ENCODE data around the gene MAP1LC3B. TPM values are rescaled to one million over a fixed set of nuclear protein-coding genes. Genes with fewer than 3 reads are reported as not detected.
"Not testable (repeated sequence)": the region's sequence is repeated elsewhere in the genome, so short reads cannot be mapped to it uniquely, and the experiment has no call there.

MAP1LC3B gene
- total RNA-seq, 2 donors from 2014 or later = 18.5 to 22.8 TPM

- no peaks in the 10 kb centered on the region for H3K9me3 ChIP-seq
- H3K36me3 ChIP-seq (replicated peaks in 1 of 2; ENCODE audit: insufficient read depth in 1 of 2, low read depth in 2 of 2) = no peaks in the 10 kb centered on the region
- H3K4me3 ChIP-seq = no peak overlapping the region
- intact Hi-C loops (cut with DNase I) = no loop called here
- TF ChIP-seq POLR2A (IDR thresholded peaks at IDR 0.05) = no peak
- ATAC-seq (no peak), DNase-seq (no peak)
- H3K4me1 ChIP-seq = peaks cover 7% of the 10 kb centered on the region
- 83 to 85% methylated on average over 19 to 20 of the region's 20 CpGs for WGBS, 2 donors
- H3K27ac ChIP-seq = no peak overlapping the region
- no peaks in the 10 kb centered on the region for H3K27me3 ChIP-seq
Measured at GRCh38 chr16:87371261-87371866, 20.8 kb upstream of the MAP1LC3B start.

DNA sequence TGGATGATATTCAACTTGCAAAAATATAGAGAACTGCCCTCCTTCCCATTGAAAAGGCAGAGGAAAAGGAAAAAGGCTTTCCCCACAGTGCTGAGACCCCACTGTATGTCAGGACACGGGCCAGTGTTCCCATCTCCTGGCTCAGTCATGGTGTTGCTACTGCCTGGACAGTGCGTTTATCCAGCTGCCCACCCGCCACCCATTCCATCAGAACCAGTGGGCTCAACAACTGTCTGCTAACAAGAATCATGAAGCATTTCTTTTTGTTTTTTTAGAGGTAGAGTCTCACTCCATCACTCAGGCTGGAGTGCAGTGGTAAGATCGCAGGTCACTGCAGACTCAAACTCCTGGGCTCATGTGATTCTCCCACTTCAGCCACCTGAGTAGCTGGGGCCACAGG is 19.8 kb upstream of the MAP1LC3B start:
- peaks cover 14% of the 10 kb centered on the region for H3K4me1 ChIP-seq
- no peak overlapping the region for H3K4me3 ChIP-seq
- no peak overlapping the region for H3K27ac ChIP-seq
- DNase-seq (no peak), ATAC-seq (no peak)
- no peaks in the 10 kb centered on the region for H3K9me3 ChIP-seq
- 87 to 98% methylated on average over 4 of the region's 4 CpGs for WGBS, 2 donors
- intact Hi-C loops (cut with DNase I) = no loop called here
- no peaks in the 10 kb centered on the region for H3K27me3 ChIP-seq
- no peak for TF ChIP-seq POLR2A (IDR thresholded peaks at IDR 0.05)
- no peak for TF ChIP-seq CTCF (IDR thresholded peaks at IDR 0.05)
- no peaks in the 10 kb centered on the region for H3K36me3 ChIP-seq (replicated peaks in 1 of 2; ENCODE audit: insufficient read depth in 1 of 2, low read depth in 2 of 2)

GRCh38 chr16:87374313-87374712 is 17.8 kb upstream of the MAP1LC3B start:
- WGBS, 2 donors = 94 to 97% methylated on average over 13 of the region's 13 CpGs
- ATAC-seq = no peak
- DNase-seq = no peak
- Histone ChIP-seq H3K9me3 (no peaks in the 10 kb centered on the region), H3K27me3 (no peaks in the 10 kb centered on the region), H3K4me3 (no peak overlapping the region), H3K4me1 (peaks cover 19% of the 10 kb centered on the region), H3K27ac (no peak overlapping the region), H3K36me3 (replicated peaks in 1 of 2; ENCODE audit: insufficient read depth in 1 of 2, low read depth in 2 of 2) (no peaks in the 10 kb centered on the region)
- intact Hi-C loops (cut with DNase I) = no loop called here
- TF ChIP-seq CTCF (IDR thresholded peaks at IDR 0.05) (no peak), POLR2A (IDR thresholded peaks at IDR 0.05) (no peak)

DNA sequence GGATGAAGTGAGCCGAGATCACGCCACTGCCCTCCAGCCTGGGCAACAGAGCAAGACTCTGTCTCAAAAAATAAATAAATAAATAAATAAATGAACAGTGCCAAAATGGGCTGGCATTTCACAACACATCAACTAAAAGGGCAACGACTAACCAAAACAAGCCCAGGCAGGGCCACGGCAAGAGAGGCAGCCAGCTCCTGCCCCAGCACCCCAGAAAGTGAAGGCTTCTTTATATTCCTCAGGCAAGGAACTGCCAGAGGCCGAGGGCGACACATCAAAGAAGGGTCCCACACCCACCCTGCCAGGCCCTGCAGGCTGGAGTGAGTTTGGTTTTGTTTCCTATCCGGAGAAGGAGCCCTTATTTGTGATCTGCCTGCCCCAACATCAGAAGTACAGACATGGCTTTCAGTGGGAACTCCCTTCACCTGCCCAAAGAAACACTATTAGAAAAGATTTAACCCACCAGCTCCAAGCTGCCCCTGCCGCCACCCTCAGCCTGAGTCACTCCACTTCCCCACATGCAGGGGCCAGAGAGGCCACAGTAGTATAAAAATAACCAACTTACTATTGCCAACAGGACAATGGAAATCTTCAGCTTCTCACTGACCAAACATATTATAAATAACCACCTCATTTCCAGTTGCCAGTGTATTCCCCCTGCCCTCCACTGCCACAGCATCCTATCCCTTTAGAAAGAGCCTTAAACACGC is 16.6 kb upstream of the MAP1LC3B start:
- H3K27me3 ChIP-seq = no peaks in the 10 kb centered on the region
- TF ChIP-seq CTCF (IDR thresholded peaks at IDR 0.05) (no peak), POLR2A (IDR thresholded peaks at IDR 0.05) (no peak)
- DNase-seq = no peak
- peaks cover 28% of the 10 kb centered on the region for H3K4me1 ChIP-seq
- 75 to 83% methylated on average over 9 of the region's 9 CpGs for WGBS, 2 donors
- no peaks in the 10 kb centered on the region for H3K9me3 ChIP-seq
- intact Hi-C loops (cut with DNase I) = loop anchor here (5.0 kb wide), 1 partner anchor 53 kb away; no protein-coding TSS in a partner anchor
- ATAC-seq = no peak
- no peaks in the 10 kb centered on the region for H3K36me3 ChIP-seq (replicated peaks in 1 of 2; ENCODE audit: insufficient read depth in 1 of 2, low read depth in 2 of 2)
- H3K27ac ChIP-seq = peak overlapping the region in 1 of 4 donors; percentile 3
- no peak overlapping the region for H3K4me3 ChIP-seq

DNA sequence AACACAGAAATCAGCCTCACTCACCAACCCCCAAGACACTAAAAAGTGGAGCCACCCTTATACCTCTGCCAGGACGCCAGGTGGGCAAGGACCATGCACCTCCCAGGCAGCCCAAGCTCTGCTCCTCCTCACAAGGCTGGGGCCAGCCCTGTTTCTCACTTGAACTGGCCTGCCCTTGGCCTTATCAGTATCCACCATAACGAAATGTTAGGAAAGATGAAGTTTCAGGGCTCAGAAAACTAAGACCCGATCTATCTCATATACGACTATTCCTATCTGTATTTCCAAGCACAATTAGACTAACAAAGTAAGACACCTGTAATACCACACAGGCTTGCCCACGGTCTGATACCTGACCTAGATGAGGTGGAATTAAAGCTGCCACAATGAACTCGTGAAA is 15.5 kb upstream of the MAP1LC3B start:
- ATAC-seq (no peak), DNase-seq (no peak)
- no peak overlapping the region for H3K27ac ChIP-seq
- TF ChIP-seq CTCF (IDR thresholded peaks at IDR 0.05) (no peak), POLR2A (IDR thresholded peaks at IDR 0.05) (no peak)
- H3K27me3 ChIP-seq = no peaks in the 10 kb centered on the region
- no peaks in the 10 kb centered on the region for H3K9me3 ChIP-seq
- H3K36me3 ChIP-seq (replicated peaks in 1 of 2; ENCODE audit: insufficient read depth in 1 of 2, low read depth in 2 of 2) = no peaks in the 10 kb centered on the region
- H3K4me3 ChIP-seq = no peak overlapping the region
- intact Hi-C loops (cut with DNase I) = loop anchor here (5.0 kb wide), 1 partner anchor 54 kb away; no protein-coding TSS in a partner anchor
- H3K4me1 ChIP-seq = peaks cover 39% of the 10 kb centered on the region
- 63 to 69% methylated on average over 6 of the region's 6 CpGs for WGBS, 2 donors

GRCh38 chr16:87379312-87379752 is 12.8 kb upstream of the MAP1LC3B start:
- intact Hi-C loops (cut with DNase I) = loop anchor here (5.0 kb wide), 1 partner anchor 57 kb away; no protein-coding TSS in a partner anchor
- DNase-seq; ATAC-seq; H3K27me3 ChIP-seq; H3K27ac ChIP-seq; H3K4me3 ChIP-seq; H3K9me3 ChIP-seq; H3K36me3 ChIP-seq (replicated peaks in 1 of 2; ENCODE audit: insufficient read depth in 1 of 2, low read depth in 2 of 2): not testable (repeated sequence)
- H3K4me1 ChIP-seq = peaks cover 57% of the 10 kb centered on the region
- 83 to 94% methylated on average over 3 of the region's 3 CpGs for WGBS, 2 donors
